GM21381 (cell line): ENCODE results near the gene SLC35C1.

Experiments used
- ATAC-seq: cut with Tn5 transposase; IDR thresholded peaks from one replicate; pipeline ENCODE4 v1.9.1; 2021; ENCODE audit warnings: mild to moderate bottlenecking, moderate library complexity; ENCODE audit not compliant: unreplicated experiment

SLC35C1 gene

GRCh38 chr11:45804761-45805304 lies at the start of gene SLC35C1:
TSS of gene SLC35C1 (plus strand) at chr11:45805149. CDS start at chr11:45805802, 653 bp downstream.
- peak; percentile 93 for ATAC-seq

- no peak for ATAC-seq
These were observed 49.6 kb upstream of the SLC35C1 start for GRCh38 chr11:45755281-45755859.

- no peak for ATAC-seq
These were observed 48.5 kb upstream of the SLC35C1 start for GRCh38 chr11:45756384-45757010.

GRCh38 chr11:45757672-45758071 lies 47.3 kb upstream of the SLC35C1 start:
- ATAC-seq = no peak

- no peak for ATAC-seq
These were observed 43.3 kb upstream of the SLC35C1 start for GRCh38 chr11:45761659-45762058.

GRCh38 chr11:45765107-45765668 lies 39.8 kb upstream of the SLC35C1 start:
- no peak for ATAC-seq

- no peak for ATAC-seq
These were observed 39.1 kb upstream of the SLC35C1 start for GRCh38 chr11:45765836-45766235.

GRCh38 chr11:45766469-45766868 lies 38.5 kb upstream of the SLC35C1 start:
- ATAC-seq = no peak

GRCh38 chr11:45768486-45768885 lies 36.5 kb upstream of the SLC35C1 start:
- no peak for ATAC-seq

- no peak for ATAC-seq
These were observed 35.0 kb upstream of the SLC35C1 start for GRCh38 chr11:45769960-45770359.

GRCh38 chr11:45771193-45771565 lies 33.8 kb upstream of the SLC35C1 start:
- peak; percentile 34 for ATAC-seq

- peak; percentile 86 for ATAC-seq
These were observed 33.1 kb upstream of the SLC35C1 start for GRCh38 chr11:45771566-45772448.

GRCh38 chr11:45772449-45772774 lies 32.5 kb upstream of the SLC35C1 start:
- no peak for ATAC-seq

GRCh38 chr11:45772986-45773785 lies 31.8 kb upstream of the SLC35C1 start:
- ATAC-seq = no peak

GRCh38 chr11:45773786-45774655 lies 30.9 kb upstream of the SLC35C1 start:
- no peak for ATAC-seq

- no peak for ATAC-seq
These were observed 30.2 kb upstream of the SLC35C1 start for GRCh38 chr11:45774786-45775185.

- ATAC-seq = no peak
These were observed 27.6 kb upstream of the SLC35C1 start for GRCh38 chr11:45777127-45777969.

GRCh38 chr11:45778341-45778740 lies 26.6 kb upstream of the SLC35C1 start:
- no peak for ATAC-seq

- ATAC-seq = no peak
These were observed 25.3 kb upstream of the SLC35C1 start for GRCh38 chr11:45779602-45780001.
